Sigmoid colon (tissue), 4 donors: ENCODE results near the gene ANKDD1B.

ENCODE experiments used
- EP300 ChIP-seq, 4 donors: sonication (generic); formaldehyde crosslinking; IDR thresholded peaks; one replicate each; pipeline ENCODE4 v1.6.1; 2017; ENCODE audit warnings: antibody characterized with exemption in 4 of 4
- POLR2A ChIP-seq, 2 donors: fragments of 450-650 bp; IDR thresholded peaks; one replicate each; pipeline ENCODE4 v1.6.1; 2016; ENCODE audit warnings: antibody characterized with exemption in 2 of 2, mild to moderate bottlenecking in 2 of 2, moderate library complexity in 2 of 2
- POLR2AphosphoS5 ChIP-seq, 4 donors: sonication (generic); formaldehyde crosslinking; IDR thresholded peaks; one replicate each; pipeline ENCODE4 v1.6.1; 2017; ENCODE audit warnings: antibody characterized with exemption in 4 of 4
- TF ChIP-seq, protein P1 (sequence below), 4 experiments: fragments of 450-650 bp in 3 of 4; fragments of 200-600 bp in 1 of 4; IDR thresholded peaks; one replicate each; pipeline ENCODE4 v1.5.1; 2016 to 2019; ENCODE audit warnings: antibody characterized with exemption in 4 of 4, mild to moderate bottlenecking in 3 of 4, moderate library complexity in 2 of 4

DNA sequence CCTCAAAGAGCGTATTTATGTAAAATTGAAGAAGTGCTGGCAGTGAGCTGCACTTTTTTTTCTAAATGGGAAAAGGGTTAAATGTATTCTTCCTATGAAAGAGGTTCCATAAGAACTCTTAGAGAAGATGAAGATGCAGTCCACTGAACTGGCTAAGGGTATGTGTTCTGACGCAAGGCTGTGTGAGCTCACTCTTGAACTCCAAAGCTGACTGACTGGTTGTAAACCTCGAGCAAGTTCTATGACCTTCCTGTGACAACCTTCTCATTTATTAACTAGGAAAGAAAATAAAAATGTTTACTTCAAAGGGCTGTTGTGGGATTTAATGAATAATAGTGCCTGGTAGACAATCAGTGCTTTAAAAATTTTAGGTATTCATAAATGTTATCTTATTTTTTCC, 59.3 kb downstream of the ANKDD1B start:
- no peak for TF ChIP-seq EP300 (IDR thresholded peaks at IDR 0.05)
- no peak for TF ChIP-seq POLR2AphosphoS5 (IDR thresholded peaks at IDR 0.05)
- TF ChIP-seq, protein P1, sequence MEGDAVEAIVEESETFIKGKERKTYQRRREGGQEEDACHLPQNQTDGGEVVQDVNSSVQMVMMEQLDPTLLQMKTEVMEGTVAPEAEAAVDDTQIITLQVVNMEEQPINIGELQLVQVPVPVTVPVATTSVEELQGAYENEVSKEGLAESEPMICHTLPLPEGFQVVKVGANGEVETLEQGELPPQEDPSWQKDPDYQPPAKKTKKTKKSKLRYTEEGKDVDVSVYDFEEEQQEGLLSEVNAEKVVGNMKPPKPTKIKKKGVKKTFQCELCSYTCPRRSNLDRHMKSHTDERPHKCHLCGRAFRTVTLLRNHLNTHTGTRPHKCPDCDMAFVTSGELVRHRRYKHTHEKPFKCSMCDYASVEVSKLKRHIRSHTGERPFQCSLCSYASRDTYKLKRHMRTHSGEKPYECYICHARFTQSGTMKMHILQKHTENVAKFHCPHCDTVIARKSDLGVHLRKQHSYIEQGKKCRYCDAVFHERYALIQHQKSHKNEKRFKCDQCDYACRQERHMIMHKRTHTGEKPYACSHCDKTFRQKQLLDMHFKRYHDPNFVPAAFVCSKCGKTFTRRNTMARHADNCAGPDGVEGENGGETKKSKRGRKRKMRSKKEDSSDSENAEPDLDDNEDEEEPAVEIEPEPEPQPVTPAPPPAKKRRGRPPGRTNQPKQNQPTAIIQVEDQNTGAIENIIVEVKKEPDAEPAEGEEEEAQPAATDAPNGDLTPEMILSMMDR (IDR thresholded peaks at IDR 0.05), result no peak
- TF ChIP-seq POLR2A (IDR thresholded peaks at IDR 0.05), result no peak
